ENCODE measurements around the gene S100A1. TPM values are rescaled to one million over a fixed set of nuclear protein-coding genes. Genes with fewer than 3 reads are reported as not detected.

The S100A1 gene
- total RNA-seq, 1 donor from 2014 or later: 1.7 TPM

- DNase-seq (ENCODE audit: low spot score): no peak
Observed at GRCh38 chr1:153610334-153610733, 17.9 kb upstream of the S100A1 start.

GRCh38 chr1:153610811-153611301 is 17.4 kb upstream of the S100A1 start:
- DNase-seq (ENCODE audit: low spot score) (no peak), ATAC-seq (no peak)

More at GRCh38 chr1:153610334-153610733, 17.9 kb upstream of the S100A1 start:
- ATAC-seq: no peak

GRCh38 chr1:153611356-153611755 is 16.9 kb upstream of the S100A1 start:
- no peak for ATAC-seq
- no peak for DNase-seq (ENCODE audit: low spot score)

- DNase-seq (ENCODE audit: low spot score): no peak
- ATAC-seq: no peak
Observed at GRCh38 chr1:153612111-153612754, 16.0 kb upstream of the S100A1 start.

- peak; percentile 67 for ATAC-seq
- peak; percentile 87 for DNase-seq (ENCODE audit: low spot score)
Observed at GRCh38 chr1:153612755-153613331, 15.4 kb upstream of the S100A1 start, which contains the start of gene S100A16. TSS of gene S100A16 (minus strand) at chr1:153613137. CDS start at chr1:153608151, 4,986 bp downstream.

- ATAC-seq (no peak), DNase-seq (ENCODE audit: low spot score) (no peak)
Observed at GRCh38 chr1:153613406-153613805, 14.8 kb upstream of the S100A1 start.

- no peak for ATAC-seq
- DNase-seq (ENCODE audit: low spot score): no peak
Observed at GRCh38 chr1:153614189-153614900, 13.9 kb upstream of the S100A1 start.

- no peak for ATAC-seq
- no peak for DNase-seq (ENCODE audit: low spot score)
Observed at GRCh38 chr1:153614906-153615305, 13.3 kb upstream of the S100A1 start.

GRCh38 chr1:153615406-153615805 is 12.8 kb upstream of the S100A1 start:
- DNase-seq (ENCODE audit: low spot score): no peak
- ATAC-seq: no peak

GRCh38 chr1:153616144-153616916 is 11.9 kb upstream of the S100A1 start, which contains the start of gene S100A14:
TSS of gene S100A14 (minus strand) at chr1:153616325. CDS start at chr1:153615858, 467 bp downstream.
- DNase-seq (ENCODE audit: low spot score) (peak; percentile 89), ATAC-seq (peak; percentile 75)

- DNase-seq (ENCODE audit: low spot score) (no peak), ATAC-seq (no peak)
Observed at GRCh38 chr1:153616917-153617311, 11.3 kb upstream of the S100A1 start.

GRCh38 chr1:153617663-153618062 is 10.6 kb upstream of the S100A1 start:
- peak; percentile 81 for DNase-seq (ENCODE audit: low spot score)
- ATAC-seq: peak; percentile 67

GRCh38 chr1:153619171-153619570 is 9.1 kb upstream of the S100A1 start:
- ATAC-seq: no peak
- no peak for DNase-seq (ENCODE audit: low spot score)

- ATAC-seq: peak; percentile 22
- DNase-seq (ENCODE audit: low spot score): no peak
Observed at GRCh38 chr1:153623101-153623500, 5.1 kb upstream of the S100A1 start.

GRCh38 chr1:153624965-153625611 is 3.1 kb upstream of the S100A1 start:
- DNase-seq (ENCODE audit: low spot score): no peak

GRCh38 chr1:153626477-153626903 is 1.7 kb upstream of the S100A1 start:
- ATAC-seq (no peak), DNase-seq (ENCODE audit: low spot score) (no peak)

More at GRCh38 chr1:153624965-153625611, 3.1 kb upstream of the S100A1 start:
- ATAC-seq: no peak

GRCh38 chr1:153626904-153627714 is 1.1 kb upstream of the S100A1 start, which contains the start of gene S100A13:
TSS of gene S100A13 (minus strand) at chr1:153627505. CDS start at chr1:153626472, 1,033 bp downstream.
- DNase-seq (ENCODE audit: low spot score) (peak; percentile 71), ATAC-seq (peak; percentile 71)

- no peak for DNase-seq (ENCODE audit: low spot score)
- no peak for ATAC-seq
Observed at GRCh38 chr1:153628638-153629342, 556 bp downstream of the S100A1 start.

- ATAC-seq (no peak), DNase-seq (ENCODE audit: low spot score) (no peak)
Observed at GRCh38 chr1:153629343-153629665, 1.1 kb downstream of the S100A1 start.

Measured in left lobe of liver (tissue), 2 donors.